Rectal smooth muscle tissue (tissue), 1 donor: Measurements from ENCODE around the gene DPP6.

Experiments used
- H3K27ac ChIP-seq: one replicate; pipeline ENCODE4 v1.7.0; 2013; ENCODE audit warnings: low read depth, low read length, inconsistent platforms
- H3K27me3 ChIP-seq: one replicate; pipeline ENCODE4 v1.7.0; 2013; ENCODE audit warnings: low read length; ENCODE audit not compliant: control insufficient read depth, insufficient read depth
- H3K36me3 ChIP-seq: one replicate; pipeline ENCODE4 v1.7.0; 2013; ENCODE audit warnings: low read length; ENCODE audit not compliant: control insufficient read depth, insufficient read depth
- H3K4me1 ChIP-seq: one replicate; pipeline ENCODE4 v1.7.0; 2013; ENCODE audit warnings: low read length; ENCODE audit not compliant: control insufficient read depth, insufficient read depth
- H3K4me3 ChIP-seq: one replicate; pipeline ENCODE4 v1.7.0; 2013; ENCODE audit warnings: low read length
- H3K9ac ChIP-seq: one replicate; pipeline ENCODE4 v1.7.0; 2013; ENCODE audit warnings: low read length

DPP6 gene

DNA sequence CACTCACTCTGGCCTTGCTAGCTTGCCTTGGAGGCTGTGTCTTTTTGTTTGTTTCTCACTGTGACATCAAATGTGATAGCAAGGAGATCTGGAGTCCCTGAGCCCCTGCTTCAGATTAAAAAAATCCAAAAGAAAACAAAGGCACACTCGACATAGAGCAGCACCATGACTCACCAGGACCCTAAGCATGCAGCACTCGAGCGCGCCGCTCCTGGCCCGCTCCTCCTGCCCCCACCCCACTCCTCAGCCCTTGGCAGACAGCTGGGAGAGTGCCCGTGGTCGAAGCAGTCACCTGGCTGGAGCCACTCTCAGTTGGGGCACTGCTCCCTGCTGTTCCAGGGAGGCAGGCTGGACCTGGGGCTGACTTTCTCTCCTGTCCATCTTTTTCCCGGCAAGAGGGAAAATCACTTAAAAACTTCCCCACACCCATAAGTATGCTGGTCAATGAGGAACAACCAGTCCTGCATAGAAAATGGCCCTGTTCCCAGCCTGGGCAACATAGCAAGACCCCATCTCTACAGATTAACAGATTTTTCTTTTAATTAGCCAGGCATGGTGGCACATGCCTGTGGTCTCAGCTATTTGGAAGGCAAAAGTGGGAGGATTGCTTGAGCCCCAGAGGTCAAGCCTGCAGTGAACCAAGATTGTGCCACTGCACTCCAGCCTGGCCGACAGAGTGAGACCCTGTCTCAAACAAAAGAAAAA is 822.4 kb downstream of the DPP6 start:
- Histone ChIP-seq H3K36me3 (no peaks in the 10 kb centered on the region), H3K27me3 (no peaks in the 10 kb centered on the region), H3K4me1 (no peaks in the 10 kb centered on the region), H3K4me3 (no peak overlapping the region), H3K27ac (no peak overlapping the region), H3K9ac (no peak overlapping the region)

- Histone ChIP-seq H3K27me3 (no peaks in the 10 kb centered on the region), H3K4me3 (no peak overlapping the region), H3K27ac (no peak overlapping the region), H3K4me1 (no peaks in the 10 kb centered on the region), H3K9ac (no peak overlapping the region), H3K36me3 (no peaks in the 10 kb centered on the region)
Observed at GRCh38 chr7:154875297-154875696, 823.1 kb downstream of the DPP6 start.

GRCh38 chr7:154876516-154876915 is 824.3 kb downstream of the DPP6 start:
- no peak overlapping the region for H3K9ac ChIP-seq
- no peaks in the 10 kb centered on the region for H3K36me3 ChIP-seq
- no peaks in the 10 kb centered on the region for H3K27me3 ChIP-seq

GRCh38 chr7:154877031-154877430 is 824.8 kb downstream of the DPP6 start:
- H3K4me1 ChIP-seq: no peaks in the 10 kb centered on the region
- H3K4me3 ChIP-seq: no peak overlapping the region
- no peaks in the 10 kb centered on the region for H3K27me3 ChIP-seq
- no peaks in the 10 kb centered on the region for H3K36me3 ChIP-seq
- H3K27ac ChIP-seq: no peak overlapping the region
- no peak overlapping the region for H3K9ac ChIP-seq

More at GRCh38 chr7:154876516-154876915, 824.3 kb downstream of the DPP6 start:
- Histone ChIP-seq H3K27ac (no peak overlapping the region), H3K4me1 (no peaks in the 10 kb centered on the region), H3K4me3 (no peak overlapping the region)

DNA sequence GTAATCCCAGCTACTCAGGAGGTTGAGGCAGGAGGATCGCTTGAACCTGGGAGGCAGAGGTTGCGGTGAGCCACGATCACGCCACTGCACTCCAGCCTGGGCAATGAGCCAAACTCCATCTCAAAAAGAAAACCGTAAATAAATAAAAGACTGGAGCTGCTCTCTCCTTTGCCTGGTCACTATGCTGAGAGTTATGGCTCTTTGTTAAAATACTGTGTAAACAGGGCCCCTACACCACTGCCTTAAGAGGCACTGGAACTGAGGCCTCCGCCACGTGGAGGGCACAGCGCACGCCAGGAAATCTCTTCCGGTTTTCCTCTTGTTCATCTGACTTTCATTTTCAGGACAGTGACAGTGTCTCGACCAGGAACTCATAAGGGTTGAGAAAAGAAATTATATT is 827.4 kb downstream of the DPP6 start:
- no peaks in the 10 kb centered on the region for H3K4me1 ChIP-seq
- no peaks in the 10 kb centered on the region for H3K27me3 ChIP-seq
- no peak overlapping the region for H3K27ac ChIP-seq
- H3K4me3 ChIP-seq: no peak overlapping the region
- no peak overlapping the region for H3K9ac ChIP-seq
- no peaks in the 10 kb centered on the region for H3K36me3 ChIP-seq

DNA sequence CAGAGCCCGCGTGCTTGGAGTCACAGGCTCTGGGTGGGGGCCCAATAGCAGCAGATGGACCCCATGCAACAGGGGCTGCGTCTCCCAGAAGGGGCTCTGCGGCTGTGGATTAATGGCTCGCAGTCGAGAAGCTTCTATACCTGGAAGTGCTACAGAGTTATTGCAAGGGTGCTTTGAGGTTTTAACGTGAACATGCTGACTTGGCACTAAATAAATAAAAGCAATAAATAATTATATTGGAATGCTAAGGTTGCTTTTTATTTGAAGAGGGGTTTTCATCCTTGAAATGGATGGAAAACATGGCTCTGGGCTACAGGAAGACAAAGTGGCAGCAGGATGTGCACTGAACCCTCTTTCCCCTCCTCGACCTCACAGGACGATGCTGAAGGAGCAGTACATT is 828.3 kb downstream of the DPP6 start:
- H3K9ac ChIP-seq: no peak overlapping the region
- no peaks in the 10 kb centered on the region for H3K4me1 ChIP-seq

GRCh38 chr7:154881026-154881425 is 828.8 kb downstream of the DPP6 start:
- Histone ChIP-seq H3K27ac (no peak overlapping the region), H3K4me3 (no peak overlapping the region), H3K27me3 (no peaks in the 10 kb centered on the region), H3K9ac (no peak overlapping the region), H3K36me3 (no peaks in the 10 kb centered on the region), H3K4me1 (no peaks in the 10 kb centered on the region)

More for the DNA sequence above, 828.3 kb downstream of the DPP6 start:
- H3K27me3 ChIP-seq: no peaks in the 10 kb centered on the region
- H3K4me3 ChIP-seq: no peak overlapping the region
- no peaks in the 10 kb centered on the region for H3K36me3 ChIP-seq
- no peak overlapping the region for H3K27ac ChIP-seq

DNA sequence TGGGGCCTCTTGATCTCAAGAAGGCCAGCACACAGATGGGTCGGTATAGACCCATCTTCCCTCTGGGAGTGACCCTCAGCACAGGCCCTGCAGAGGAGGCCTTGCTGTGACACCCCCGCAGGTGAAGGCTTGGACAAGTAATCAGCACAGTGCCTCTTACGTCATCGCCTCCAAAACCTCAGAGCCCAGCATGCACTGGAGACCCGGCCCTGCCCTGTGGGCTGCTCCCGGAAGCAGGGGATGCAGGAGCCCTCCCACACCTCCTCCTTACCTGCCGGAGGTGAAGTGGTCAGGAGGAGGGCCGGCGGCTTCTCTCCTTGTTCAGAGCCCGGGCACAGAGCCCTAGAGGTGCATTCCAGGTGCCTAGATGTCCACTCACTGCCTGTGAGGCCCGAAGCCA is 829.3 kb downstream of the DPP6 start:
- H3K36me3 ChIP-seq: no peaks in the 10 kb centered on the region
- H3K27ac ChIP-seq: no peak overlapping the region
- no peak overlapping the region for H3K4me3 ChIP-seq
- no peak overlapping the region for H3K9ac ChIP-seq
- H3K27me3 ChIP-seq: no peaks in the 10 kb centered on the region
- no peaks in the 10 kb centered on the region for H3K4me1 ChIP-seq

- Histone ChIP-seq H3K4me1 (no peaks in the 10 kb centered on the region), H3K36me3 (no peaks in the 10 kb centered on the region), H3K9ac (no peak overlapping the region), H3K27ac (no peak overlapping the region), H3K27me3 (no peaks in the 10 kb centered on the region), H3K4me3 (no peak overlapping the region)
Observed at GRCh38 chr7:154882931-154883474, 830.8 kb downstream of the DPP6 start.

DNA sequence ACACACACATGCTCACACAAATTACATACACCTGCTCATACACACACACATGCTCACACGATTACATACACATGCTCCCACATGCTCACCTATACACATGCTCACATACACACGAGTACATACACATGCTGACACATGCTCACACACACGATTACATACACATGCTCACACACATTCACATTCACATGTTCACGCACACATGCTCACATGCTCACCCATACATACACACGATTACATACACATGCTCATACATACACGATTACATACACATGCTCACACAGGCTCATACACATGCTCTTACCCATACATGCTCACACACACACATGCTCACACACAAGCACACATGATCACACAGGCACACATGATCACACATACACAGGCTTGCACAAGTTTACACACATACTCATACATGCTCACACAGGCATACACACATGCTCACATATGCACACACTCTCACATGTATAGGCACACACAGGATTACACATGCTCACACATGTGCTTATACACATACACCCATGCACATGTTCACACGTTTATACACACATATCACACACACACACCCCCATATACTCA is 832.2 kb downstream of the DPP6 start:
- H3K36me3 ChIP-seq: no peaks in the 10 kb centered on the region
- no peaks in the 10 kb centered on the region for H3K27me3 ChIP-seq

GRCh38 chr7:154886591-154886990 is 834.4 kb downstream of the DPP6 start:
- H3K9ac ChIP-seq: no peak overlapping the region
- no peaks in the 10 kb centered on the region for H3K36me3 ChIP-seq
- H3K27me3 ChIP-seq: no peaks in the 10 kb centered on the region
- H3K4me3 ChIP-seq: no peak overlapping the region
- no peaks in the 10 kb centered on the region for H3K4me1 ChIP-seq
- no peak overlapping the region for H3K27ac ChIP-seq

More for the DNA sequence above, 832.2 kb downstream of the DPP6 start:
- no peak overlapping the region for H3K9ac ChIP-seq
- H3K27ac ChIP-seq: no peak overlapping the region
- no peaks in the 10 kb centered on the region for H3K4me1 ChIP-seq
- no peak overlapping the region for H3K4me3 ChIP-seq

GRCh38 chr7:154888690-154889089 is 836.5 kb downstream of the DPP6 start:
- Histone ChIP-seq H3K9ac (no peak overlapping the region), H3K27me3 (no peaks in the 10 kb centered on the region), H3K4me3 (no peak overlapping the region), H3K4me1 (no peaks in the 10 kb centered on the region), H3K27ac (no peak overlapping the region), H3K36me3 (no peaks in the 10 kb centered on the region)

- Histone ChIP-seq H3K4me1 (no peaks in the 10 kb centered on the region), H3K4me3 (no peak overlapping the region), H3K36me3 (no peaks in the 10 kb centered on the region), H3K27me3 (no peaks in the 10 kb centered on the region), H3K27ac (no peak overlapping the region), H3K9ac (no peak overlapping the region)
Observed at GRCh38 chr7:154892459-154892858, 840.3 kb downstream of the DPP6 start.
